Esophagus squamous epithelium (tissue), 4 donors: ENCODE data around the gene TMEM121.

Source experiments
- POLR2A ChIP-seq, 4 donors: fragments of 450-650 bp; IDR thresholded peaks; one replicate each; pipeline ENCODE4 v1.6.1; 2017; ENCODE audit warnings: antibody characterized with exemption in 4 of 4, mild to moderate bottlenecking in 4 of 4, moderate library complexity in 3 of 4
- TF ChIP-seq, protein P1 (sequence below), 6 experiments: fragments of 450-650 bp in 4 of 6; fragments of 200-600 bp in 2 of 6; sonication (generic) in 2 of 6; IDR thresholded peaks; one replicate each; pipeline ENCODE4 v1.5.1; 2016 to 2019; ENCODE audit warnings: antibody characterized with exemption in 6 of 6, mild to moderate bottlenecking in 4 of 6, moderate library complexity in 4 of 6

DNA sequence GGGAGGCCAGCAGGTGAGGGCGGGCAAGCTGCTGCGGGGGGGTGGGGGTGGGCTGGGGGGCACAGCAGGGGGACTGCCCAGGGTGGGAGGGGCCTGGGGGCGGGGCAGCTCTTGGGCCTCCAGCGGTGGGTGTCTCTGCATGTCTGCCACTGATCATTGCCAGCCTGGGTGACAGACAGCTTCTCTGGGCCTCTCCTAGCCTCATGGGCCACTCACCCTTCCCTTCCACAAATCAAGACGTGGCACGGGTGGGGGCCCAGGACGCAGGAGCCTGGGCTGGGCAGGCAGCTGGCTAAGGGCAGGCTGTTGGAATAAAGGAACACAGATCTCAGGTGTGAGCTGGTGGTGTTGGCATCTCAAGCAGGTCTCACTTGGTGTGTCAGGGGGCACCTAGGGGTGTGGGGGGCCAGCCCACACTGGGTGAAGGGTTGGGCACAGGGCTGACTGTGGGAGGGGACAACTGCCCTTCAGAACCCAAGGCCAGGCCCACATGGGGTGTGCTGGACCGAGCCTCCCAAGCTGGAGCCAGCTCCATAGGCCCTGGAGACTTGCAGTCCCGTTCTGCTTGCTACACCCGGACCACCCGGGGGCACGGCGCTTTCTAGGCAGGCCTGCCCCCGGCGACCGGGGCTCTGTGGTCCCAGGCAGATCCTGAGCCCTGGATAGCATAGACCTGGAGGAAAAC, 32.3 kb upstream of the TMEM121 start:
- TF ChIP-seq POLR2A (IDR thresholded peaks at IDR 0.05): no peak
- TF ChIP-seq, protein P1, sequence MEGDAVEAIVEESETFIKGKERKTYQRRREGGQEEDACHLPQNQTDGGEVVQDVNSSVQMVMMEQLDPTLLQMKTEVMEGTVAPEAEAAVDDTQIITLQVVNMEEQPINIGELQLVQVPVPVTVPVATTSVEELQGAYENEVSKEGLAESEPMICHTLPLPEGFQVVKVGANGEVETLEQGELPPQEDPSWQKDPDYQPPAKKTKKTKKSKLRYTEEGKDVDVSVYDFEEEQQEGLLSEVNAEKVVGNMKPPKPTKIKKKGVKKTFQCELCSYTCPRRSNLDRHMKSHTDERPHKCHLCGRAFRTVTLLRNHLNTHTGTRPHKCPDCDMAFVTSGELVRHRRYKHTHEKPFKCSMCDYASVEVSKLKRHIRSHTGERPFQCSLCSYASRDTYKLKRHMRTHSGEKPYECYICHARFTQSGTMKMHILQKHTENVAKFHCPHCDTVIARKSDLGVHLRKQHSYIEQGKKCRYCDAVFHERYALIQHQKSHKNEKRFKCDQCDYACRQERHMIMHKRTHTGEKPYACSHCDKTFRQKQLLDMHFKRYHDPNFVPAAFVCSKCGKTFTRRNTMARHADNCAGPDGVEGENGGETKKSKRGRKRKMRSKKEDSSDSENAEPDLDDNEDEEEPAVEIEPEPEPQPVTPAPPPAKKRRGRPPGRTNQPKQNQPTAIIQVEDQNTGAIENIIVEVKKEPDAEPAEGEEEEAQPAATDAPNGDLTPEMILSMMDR (IDR thresholded peaks at IDR 0.05): no peak
